HG02678 (cell line): Measurements from ENCODE around the gene GARIN1A.

ENCODE experiments used
- ATAC-seq: cut with Tn5 transposase; IDR thresholded peaks from one replicate; pipeline ENCODE4 v1.9.1; 2021; ENCODE audit warnings: mild to moderate bottlenecking, moderate library complexity; ENCODE audit not compliant: unreplicated experiment

GARIN1A gene

DNA sequence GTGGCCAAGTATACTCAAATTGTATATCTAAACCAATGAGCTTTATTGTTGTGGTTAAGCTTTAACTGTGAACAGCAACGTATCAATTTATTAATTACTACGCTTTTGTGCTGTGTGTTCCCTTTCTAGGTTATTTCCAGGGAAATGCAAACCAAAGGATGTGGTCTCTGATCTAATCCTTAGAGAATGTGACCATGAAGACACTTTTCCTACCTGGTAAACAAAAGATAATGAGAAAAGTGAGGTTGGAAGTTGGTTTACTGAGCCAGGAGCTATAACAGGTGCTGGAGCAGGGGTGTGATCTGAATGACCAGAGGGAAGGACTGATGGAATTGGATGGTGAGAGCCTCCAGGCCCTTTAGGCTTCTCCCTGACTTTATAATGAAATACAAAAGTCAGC is 41.7 kb downstream of the GARIN1A start:
- no peak for ATAC-seq

- ATAC-seq = no peak
Observed at GRCh38 chr7:128714701-128715495, 42.8 kb downstream of the GARIN1A start.

GRCh38 chr7:128718967-128719642 is 47.0 kb downstream of the GARIN1A start:
- ATAC-seq = no peak

GRCh38 chr7:128721376-128721775 is 49.3 kb downstream of the GARIN1A start:
- ATAC-seq = no peak
